MM.1S (cell line): ENCODE measurements around the gene CMBL.
A peak's percentile ranks its signal among the peaks of the same experiment; 100 is the strongest.

Experiments
- DNase-seq: peaks from one replicate; pipeline ENCODE4 v3.0.0-alpha.2; 2015
- H2AFZ ChIP-seq: fragments of 300-600 bp; sonication (generic); 2 replicates; pipeline ENCODE4 v1.6.0; 2016; ENCODE audit warnings: antibody characterized with exemption, low read length
- H3F3A ChIP-seq: fragments of 300-600 bp; sonication (generic); 2 replicates; pipeline ENCODE4 v1.6.1; 2016; ENCODE audit warnings: mild to moderate bottlenecking, antibody characterized with exemption, low read length, moderate library complexity, mixed read lengths; ENCODE audit not compliant: insufficient read depth
- H3K27ac ChIP-seq: fragments of 300-600 bp; sonication (generic); 2 replicates; pipeline ENCODE4 v1.5.1; 2016; ENCODE audit warnings: mild to moderate bottlenecking, low read length
- H3K27me3 ChIP-seq: fragments of 300-600 bp; sonication (generic); replicated peaks from 2 replicates; pipeline ENCODE4 v1.6.0; 2016; ENCODE audit warnings: low read length; ENCODE audit not compliant: insufficient read depth
- H3K36me3 ChIP-seq: fragments of 300-600 bp; sonication (generic); replicated peaks from 2 replicates; pipeline ENCODE4 v1.6.1; 2016; ENCODE audit warnings: mild to moderate bottlenecking, low read length, mixed read lengths; ENCODE audit not compliant: insufficient read depth
- H3K4me1 ChIP-seq: fragments of 300-600 bp; sonication (generic); 2 replicates; pipeline ENCODE4 v1.6.1; 2016; ENCODE audit warnings: low read length, mixed read lengths
- H3K4me2 ChIP-seq: fragments of 300-600 bp; sonication (generic); 2 replicates; pipeline ENCODE4 v1.6.0; 2016; ENCODE audit warnings: low read depth, low read length
- H3K4me3 ChIP-seq: fragments of 300-600 bp; sonication (generic); 2 replicates; pipeline ENCODE4 v1.5.1; 2016; ENCODE audit warnings: low read length, mixed read lengths
- H3K79me2 ChIP-seq: fragments of 300-600 bp; sonication (generic); 2 replicates; pipeline ENCODE4 v1.6.1; 2016; ENCODE audit warnings: mixed run types, low read length, mixed read lengths
- H3K9ac ChIP-seq: fragments of 300-600 bp; sonication (generic); 2 replicates; pipeline ENCODE4 v1.6.1; 2016; ENCODE audit warnings: low read length, mixed read lengths
- H3K9me2 ChIP-seq: fragments of 300-600 bp; sonication (generic); replicated peaks from 2 replicates; pipeline ENCODE4 v1.6.1; 2016; ENCODE audit warnings: mild to moderate bottlenecking, low read length, mixed read lengths; ENCODE audit not compliant: insufficient read depth
- H3K9me3 ChIP-seq: fragments of 300-600 bp; sonication (generic); replicated peaks from 2 replicates; pipeline ENCODE4 v1.6.1; 2016; ENCODE audit warnings: mild to moderate bottlenecking, low read length, mixed read lengths; ENCODE audit not compliant: insufficient read depth
- H4K20me1 ChIP-seq: fragments of 300-600 bp; sonication (generic); 2 replicates; pipeline ENCODE4 v1.6.1; 2016; ENCODE audit warnings: mild to moderate bottlenecking, low read length, moderate library complexity, mixed read lengths; ENCODE audit not compliant: insufficient read depth
- CTCF ChIP-seq: fragments of 300-600 bp; sonication (generic); IDR thresholded peaks from 2 replicates; pipeline ENCODE4 v1.5.1; 2016; ENCODE audit warnings: antibody characterized with exemption, low read length, mixed read lengths
- EZH2 ChIP-seq: fragments of 300-600 bp; sonication (generic); optimal IDR thresholded peaks from 2 replicates; pipeline ENCODE3; 2017; ENCODE audit warnings: low read depth, mild to moderate bottlenecking, antibody characterized with exemption, low read length, mixed read lengths
- EZH2phosphoT487 ChIP-seq: fragments of 300-600 bp; sonication (generic); IDR thresholded peaks from 2 replicates; pipeline ENCODE4 v1.6.1; 2018; ENCODE audit warnings: antibody characterized with exemption, low read length

CMBL gene

GRCh38 chr5:10306806-10307205 is 896 bp downstream of the CMBL start:
- Histone ChIP-seq H3K79me2 (0 out of 2 replicates have a peak, but pooled peaks cover 2% of the 10 kb centered on the region), H3K9me2 (no peaks in the 10 kb centered on the region), H3K4me2 (peak overlapping the region; percentile 83), H3K9me3 (no peaks in the 10 kb centered on the region), H3F3A (0 out of 2 replicates have a peak, but pooled peaks cover 4% of the 10 kb centered on the region), H3K9ac (peak overlapping the region; percentile 75), H3K36me3 (no peaks in the 10 kb centered on the region), H2AFZ (peak overlapping the region; percentile 99), H3K4me1 (peaks cover 12% of the 10 kb centered on the region), H4K20me1 (no peaks in the 10 kb centered on the region), H3K27me3 (no peaks in the 10 kb centered on the region), H3K4me3 (peak overlapping the region; percentile 97), H3K27ac (no peak overlapping the region)
- TF ChIP-seq CTCF, result no peak
- TF ChIP-seq EZH2, result no peak
- TF ChIP-seq EZH2phosphoT487, result no peak
- no peak for DNase-seq

- Histone ChIP-seq H4K20me1 (no peaks in the 10 kb centered on the region), H3K27me3 (no peaks in the 10 kb centered on the region), H3K4me3 (no peak overlapping the region), H3K9ac (no peak overlapping the region), H3K4me1 (peaks cover 12% of the 10 kb centered on the region), H3K9me2 (no peaks in the 10 kb centered on the region), H3F3A (0 out of 2 replicates have a peak, but pooled peaks cover 4% of the 10 kb centered on the region), H3K79me2 (0 out of 2 replicates have a peak, but pooled peaks cover 4% of the 10 kb centered on the region), H3K4me2 (peak overlapping the region; percentile 83; the same call in 1 of the 2 replicates), H3K9me3 (no peaks in the 10 kb centered on the region), H3K27ac (no peak overlapping the region), H3K36me3 (no peaks in the 10 kb centered on the region), H2AFZ (no peak overlapping the region)
- TF ChIP-seq EZH2phosphoT487 (no peak), EZH2 (no peak), CTCF (no peak)
- no peak for DNase-seq
These were observed 1.6 kb downstream of the CMBL start for GRCh38 chr5:10306114-10306513.

- H3K79me2 ChIP-seq, result 0 out of 2 replicates have a peak, but pooled peaks cover 4% of the 10 kb centered on the region
- no peak for DNase-seq
These were observed 2.8 kb downstream of the CMBL start for GRCh38 chr5:10304932-10305331.

More at GRCh38 chr5:10304932-10305331, 2.8 kb downstream of the CMBL start:
- TF ChIP-seq CTCF, result peak; percentile 11; the same call in 1 of the 2 replicates
- no peak for TF ChIP-seq EZH2
- no peak overlapping the region for H3K4me2 ChIP-seq
- no peaks in the 10 kb centered on the region for H4K20me1 ChIP-seq
- H3K4me1 ChIP-seq, result peaks cover under 1% of the 10 kb centered on the region; the same call in 1 of the 2 replicates
- H3K4me3 ChIP-seq, result no peak overlapping the region
- no peaks in the 10 kb centered on the region for H3K36me3 ChIP-seq
- H2AFZ ChIP-seq, result no peak overlapping the region
- H3K9ac ChIP-seq, result no peak overlapping the region
- no peak overlapping the region for H3K27ac ChIP-seq
- H3F3A ChIP-seq, result no peaks in the 10 kb centered on the region
- H3K9me3 ChIP-seq, result no peaks in the 10 kb centered on the region
- H3K9me2 ChIP-seq, result no peaks in the 10 kb centered on the region
- no peaks in the 10 kb centered on the region for H3K27me3 ChIP-seq
